ENCODE data around the gene FBXL4.
"Not testable (repeated sequence)": the region's sequence is repeated elsewhere in the genome, so short reads cannot be mapped to it uniquely, and the experiment has no call there.

- not testable (repeated sequence) for TF ChIP-seq CTCF (conservative IDR thresholded peaks at IDR 0.05); EZH2 (IDR thresholded peaks at IDR 0.05; ENCODE audit: low read depth)
Observed at GRCh38 chr6:98906342-98906741, 41.4 kb downstream of the FBXL4 start.
